Mesenchymal stem cell (in vitro differentiated cells and primary cell): ENCODE results near the gene POC1B.

ENCODE experiments used
- DNase-seq: peaks from one replicate; pipeline ENCODE4 v3.0.0-alpha.2; 2013
- H2AFZ ChIP-seq: one replicate; pipeline ENCODE4 v1.6.1; 2013; ENCODE audit warnings: low read depth, mild to moderate bottlenecking, control low read depth, inconsistent platforms, low read length, moderate library complexity
- H2AK5ac ChIP-seq: 2 replicates; pipeline ENCODE4 v1.6.1; 2013; ENCODE audit warnings: low read length, moderate library complexity, mild to moderate bottlenecking, inconsistent platforms; ENCODE audit not compliant: severe bottlenecking
- H2BK120ac ChIP-seq: one replicate; pipeline ENCODE4 v1.6.1; 2013; ENCODE audit warnings: low read depth, mild to moderate bottlenecking, inconsistent platforms, low read length, moderate library complexity
- H2BK12ac ChIP-seq, 2 experiments: one replicate each; pipeline ENCODE4 v1.6.1; 2013; ENCODE audit warnings: inconsistent platforms in 2 of 2, low read length in 2 of 2, mild to moderate bottlenecking in 2 of 2, moderate library complexity in 2 of 2, control low read depth in 1 of 2
- H2BK15ac ChIP-seq: one replicate; pipeline ENCODE4 v1.6.1; 2013; ENCODE audit warnings: mild to moderate bottlenecking, low read depth, inconsistent platforms; ENCODE audit not compliant: poor library complexity, severe bottlenecking
- H2BK5ac ChIP-seq: 2 replicates; pipeline ENCODE4 v1.6.1; 2013; ENCODE audit warnings: low read depth, mild to moderate bottlenecking, low read length, control low read depth, inconsistent platforms; ENCODE audit not compliant: poor library complexity, severe bottlenecking
- H3K14ac ChIP-seq, 2 experiments: one replicate each; pipeline ENCODE4 v1.6.1; 2013; ENCODE audit warnings: inconsistent platforms in 2 of 2, low read length in 2 of 2, control low read depth in 1 of 2, mild to moderate bottlenecking in 1 of 2, moderate library complexity in 1 of 2
- H3K18ac ChIP-seq, 2 experiments: one replicate each; pipeline ENCODE4 v1.6.1; 2013; ENCODE audit warnings: inconsistent platforms in 2 of 2, low read length in 2 of 2, control low read depth in 1 of 2, low read depth in 1 of 2, mild to moderate bottlenecking in 1 of 2
- H3K23ac ChIP-seq, 2 experiments: one replicate each; pipeline ENCODE4 v1.6.1; 2013; ENCODE audit warnings: inconsistent platforms in 2 of 2, low read length in 2 of 2, mild to moderate bottlenecking in 2 of 2, moderate library complexity in 2 of 2, control low read depth in 1 of 2
- H3K27ac ChIP-seq: 2 replicates; pipeline ENCODE4 v1.5.1; 2013; ENCODE audit warnings: mild to moderate bottlenecking, moderate library complexity, low read length, control low read depth, inconsistent platforms; ENCODE audit not compliant: poor library complexity, severe bottlenecking
- H3K27me3 ChIP-seq, 2 experiments: 2 replicates each; pipeline versions ENCODE4 v1.6.1 to v1.7.0; 2013; ENCODE audit warnings: low read length in 2 of 2, mild to moderate bottlenecking in 2 of 2, moderate library complexity in 2 of 2, control low read depth in 1 of 2, inconsistent platforms in 1 of 2; ENCODE audit not compliant: control insufficient read depth in 1 of 2, insufficient read depth in 1 of 2
- H3K36me3 ChIP-seq, 2 experiments: 2 replicates each; pipeline versions ENCODE4 v1.6.1 to v1.7.0; 2013; ENCODE audit warnings: low read length in 2 of 2, control low read depth in 1 of 2, inconsistent platforms in 1 of 2, low read depth in 1 of 2, mild to moderate bottlenecking in 1 of 2; ENCODE audit not compliant: insufficient read depth in 2 of 2, control insufficient read depth in 1 of 2
- H3K4ac ChIP-seq, 2 experiments: one replicate each; pipeline ENCODE4 v1.6.1; 2013; ENCODE audit warnings: inconsistent platforms in 2 of 2, low read length in 2 of 2, mild to moderate bottlenecking in 2 of 2, moderate library complexity in 2 of 2, control low read depth in 1 of 2, low read depth in 1 of 2
- H3K4me1 ChIP-seq: 2 replicates; pipeline ENCODE4 v1.6.1; 2013; ENCODE audit warnings: low read depth, low read length, control low read depth; ENCODE audit not compliant: control insufficient read depth, insufficient read depth
- H3K4me2 ChIP-seq: 2 replicates; pipeline ENCODE4 v1.6.1; 2013; ENCODE audit warnings: low read length, mild to moderate bottlenecking, inconsistent platforms; ENCODE audit not compliant: poor library complexity, severe bottlenecking
- H3K4me3 ChIP-seq, 2 experiments: 2 replicates each; pipeline versions ENCODE4 v1.5.1 to v1.7.0; 2013; ENCODE audit warnings: low read length in 2 of 2, mild to moderate bottlenecking in 2 of 2, control low read depth in 1 of 2, low read depth in 1 of 2; ENCODE audit not compliant: insufficient read depth in 1 of 2
- H3K79me1 ChIP-seq: replicated peaks from 2 replicates; pipeline ENCODE4 v1.6.1; 2013; ENCODE audit warnings: mild to moderate bottlenecking, control low read depth, low read length, inconsistent platforms; ENCODE audit not compliant: poor library complexity, severe bottlenecking
- H3K9ac ChIP-seq: 2 replicates; pipeline ENCODE4 v1.7.0; 2013; ENCODE audit warnings: mild to moderate bottlenecking, low read length, moderate library complexity
- H3K9me3 ChIP-seq: 2 replicates; pipeline ENCODE4 v1.7.0; 2013; ENCODE audit warnings: mild to moderate bottlenecking, low read length; ENCODE audit not compliant: control insufficient read depth
- H4K8ac ChIP-seq: one replicate; pipeline ENCODE4 v1.6.1; 2013; ENCODE audit warnings: inconsistent platforms, mild to moderate bottlenecking, low read length, moderate library complexity
- H4K91ac ChIP-seq: one replicate; pipeline ENCODE4 v1.6.1; 2013; ENCODE audit warnings: mild to moderate bottlenecking, low read length, inconsistent platforms
- WGBS: methylation state at CpG from one replicate; pipeline ENCODE4 v1.1.7; 2013; ENCODE audit warnings: mixed read lengths; 5-methylcytosine and 5-hydroxymethylcytosine counted together

POC1B gene

DNA sequence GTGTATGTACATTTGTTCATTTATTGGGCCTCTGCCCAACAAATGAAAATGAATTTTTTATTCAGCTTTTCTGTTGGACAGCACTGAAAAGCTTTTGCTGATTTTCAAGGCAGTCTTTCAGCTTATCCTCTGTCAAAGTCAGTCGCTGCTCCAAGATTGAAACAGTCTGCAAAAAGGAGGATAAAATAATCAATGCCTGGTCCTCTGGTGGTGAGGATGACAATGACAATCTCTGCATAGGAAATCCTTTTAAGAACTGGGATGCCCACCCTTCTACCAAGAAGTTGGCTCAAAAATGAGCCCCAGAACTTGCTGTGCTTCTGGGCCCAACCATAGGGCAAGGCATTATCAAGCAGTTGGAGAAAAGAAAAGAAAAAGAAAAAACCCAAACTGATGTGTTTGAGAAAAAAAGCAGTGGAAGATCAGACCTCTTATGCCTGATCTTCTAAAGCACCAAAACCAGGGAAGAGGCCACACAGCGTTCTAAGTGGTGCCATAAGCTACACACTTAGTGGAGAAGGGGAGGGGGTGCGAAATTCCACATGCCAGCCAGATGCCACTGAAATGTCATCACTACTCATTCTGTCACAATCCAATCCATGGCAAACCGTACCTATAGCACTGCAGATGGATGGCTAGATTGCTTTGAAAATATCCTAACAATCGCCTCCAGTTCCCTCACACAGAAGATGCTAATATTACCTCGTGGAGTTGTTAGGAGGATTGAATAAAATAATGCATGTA is 104.6 kb downstream of the POC1B start:
- Histone ChIP-seq H3K27me3 (no peaks in the 10 kb centered on the region), H3K4me1 (no peaks in the 10 kb centered on the region), H2BK12ac (no peak overlapping the region), H3K4me2 (no peak overlapping the region), H3K27ac (no peak overlapping the region), H3K4ac (peak overlapping the region in 1 of 2 experiments; percentile 15), H3K79me1 (no peaks in the 10 kb centered on the region), H3K9ac (no peak overlapping the region), H3K23ac (no peak overlapping the region), H4K8ac (no peak overlapping the region), H2BK5ac (no peak overlapping the region), H4K91ac (no peak overlapping the region), H2AFZ (no peak overlapping the region), H2BK15ac (no peak overlapping the region), H3K4me3 (no peak overlapping the region), H2AK5ac (no peak overlapping the region), H3K14ac (no peak overlapping the region), H3K9me3 (no peaks in the 10 kb centered on the region), H3K36me3 (peaks cover 0 to 6% of the 10 kb centered on the region in 2 experiments), H3K18ac (no peak overlapping the region), H2BK120ac (no peak overlapping the region)
- WGBS, result 58% methylated on average over 2 of the region's 6 CpGs
- DNase-seq, result no peak

DNA sequence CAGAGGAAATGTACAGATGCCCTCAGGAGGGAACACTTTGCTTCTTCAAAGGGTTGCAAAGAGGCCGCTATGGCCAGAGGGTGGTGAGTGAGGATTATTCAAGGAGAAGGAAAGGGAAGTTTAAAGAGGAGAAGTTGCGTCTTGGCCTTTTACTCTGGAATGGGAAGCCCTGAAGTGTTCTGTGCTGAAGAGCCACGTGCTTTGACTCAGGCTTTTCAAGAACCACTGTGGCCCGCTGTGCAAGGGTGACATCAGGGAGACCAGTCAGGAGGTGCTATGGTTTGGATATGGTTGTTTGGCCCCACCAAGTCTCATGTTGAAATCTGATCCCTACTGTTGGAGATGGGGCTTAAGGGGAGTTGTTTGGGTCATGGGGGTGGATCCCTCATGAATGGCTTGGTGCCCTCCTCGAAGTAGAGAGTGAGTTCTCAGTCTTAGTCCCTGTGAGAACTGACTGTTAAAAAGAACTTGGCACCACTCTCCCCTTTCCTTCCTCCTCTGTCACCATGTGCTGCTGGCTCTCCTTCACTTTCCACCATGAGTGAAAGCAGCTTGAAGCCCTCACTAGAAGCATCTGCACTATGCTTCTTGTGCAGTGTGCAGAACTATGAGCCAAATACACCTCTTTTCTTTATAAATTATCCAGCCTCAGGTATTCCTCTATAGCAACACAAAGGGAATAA is 107.5 kb downstream of the POC1B start:
- H2BK120ac ChIP-seq, result no peak overlapping the region
- DNase-seq, result no peak
- H3K9me3 ChIP-seq, result no peaks in the 10 kb centered on the region
- H3K36me3 ChIP-seq, result no peaks in the 10 kb centered on the region
- H3K27me3 ChIP-seq, result no peaks in the 10 kb centered on the region
- no peak overlapping the region for H3K18ac ChIP-seq
- H2AFZ ChIP-seq, result no peak overlapping the region
- no peak overlapping the region for H3K23ac ChIP-seq
- no peak overlapping the region for H4K91ac ChIP-seq
- H4K8ac ChIP-seq, result no peak overlapping the region
- H3K14ac ChIP-seq, result no peak overlapping the region
- no peak overlapping the region for H3K9ac ChIP-seq
- 97% methylated on average over 5 of the region's 5 CpGs for WGBS
- no peak overlapping the region for H3K4me3 ChIP-seq
- H3K79me1 ChIP-seq, result no peaks in the 10 kb centered on the region
- no peak overlapping the region for H2BK15ac ChIP-seq
- H2BK5ac ChIP-seq, result no peak overlapping the region
- no peaks in the 10 kb centered on the region for H3K4me1 ChIP-seq
- H3K27ac ChIP-seq, result no peak overlapping the region
- H2AK5ac ChIP-seq, result no peak overlapping the region
- no peak overlapping the region for H3K4ac ChIP-seq
- no peak overlapping the region for H3K4me2 ChIP-seq
- H2BK12ac ChIP-seq, result no peak overlapping the region

DNA sequence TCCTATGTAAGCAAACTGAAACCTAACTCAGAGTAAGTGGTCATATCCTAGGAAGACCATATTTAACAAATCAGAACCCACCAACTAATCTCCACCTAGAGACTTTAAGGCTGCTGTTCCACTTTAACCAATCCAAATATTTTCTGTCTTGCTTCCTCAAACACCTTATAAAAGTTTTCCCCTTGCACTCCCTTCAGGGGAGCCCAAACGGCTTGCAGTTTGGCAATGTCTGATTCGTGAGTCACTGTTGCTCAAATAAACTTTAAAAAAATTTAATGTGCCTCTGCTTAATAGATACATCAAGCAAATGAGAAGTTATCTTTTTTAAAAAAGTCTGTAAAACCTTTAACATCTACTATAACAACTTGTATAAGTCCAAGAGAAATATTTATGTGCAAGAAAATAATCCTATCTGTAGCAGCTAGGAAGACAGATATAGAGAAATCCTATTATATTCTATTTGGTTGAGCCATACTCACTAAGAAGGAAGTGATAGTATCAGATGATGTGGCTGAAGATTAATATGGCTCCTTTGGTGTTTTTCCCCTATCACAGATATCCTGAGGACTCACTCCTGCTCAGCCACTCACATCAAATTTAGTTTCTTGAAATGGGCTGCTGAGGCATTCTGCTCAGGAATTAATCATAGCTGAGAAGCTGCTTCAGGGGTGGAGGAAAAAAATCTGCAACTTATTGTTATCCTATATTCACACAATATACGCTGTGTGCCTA is 108.4 kb downstream of the POC1B start:
- no peaks in the 10 kb centered on the region for H3K27me3 ChIP-seq
- no peaks in the 10 kb centered on the region for H3K9me3 ChIP-seq
- no peak overlapping the region for H2BK15ac ChIP-seq
- peak overlapping the region; percentile 60 for H3K9ac ChIP-seq
- H2AFZ ChIP-seq, result no peak overlapping the region
- no peak overlapping the region for H4K91ac ChIP-seq
- no peak overlapping the region for H4K8ac ChIP-seq
- no peaks in the 10 kb centered on the region for H3K79me1 ChIP-seq
- H3K18ac ChIP-seq, result no peak overlapping the region
- no peak overlapping the region for H2BK5ac ChIP-seq
- H3K4me3 ChIP-seq, result peak overlapping the region in 1 of 2 experiments; percentile 19
- H2BK120ac ChIP-seq, result no peak overlapping the region
- H3K4me1 ChIP-seq, result no peaks in the 10 kb centered on the region
- no peak overlapping the region for H3K14ac ChIP-seq
- H3K36me3 ChIP-seq, result no peaks in the 10 kb centered on the region
- 100% methylated on average over 1 of the region's 3 CpGs for WGBS
- no peak overlapping the region for H3K4ac ChIP-seq
- no peak overlapping the region for H3K4me2 ChIP-seq
- DNase-seq, result peak; percentile 21
- no peak overlapping the region for H2BK12ac ChIP-seq
- H2AK5ac ChIP-seq, result no peak overlapping the region
- no peak overlapping the region for H3K27ac ChIP-seq
- H3K23ac ChIP-seq, result no peak overlapping the region
